A549 (cell line): ENCODE data around the gene CLEC4F. TPM values are rescaled to one million over a fixed set of nuclear protein-coding genes. Genes with fewer than 3 reads are reported as not detected.

Source experiments
- ATAC-seq, 2 experiments: fragments of 200-7000 bp in 1 of 2; fragments of >200 bp in 1 of 2; cut with Nextera tagmentation in 1 of 2; cut with Tn5 transposase in 1 of 2; 3 replicates each; pipeline versions ENCODE4 v1.8.0 to v1.9.1; 2018 to 2020; ENCODE audit warnings: mild to moderate bottlenecking in 1 of 2, moderate library complexity in 1 of 2
- CTCF ChIA-PET: fragments of 300-600 bp; sonication (Branson Sonifier 250); formaldehyde crosslinking; extraction: SDS; loops from one replicate; lab custom pipeline; 2021; ENCODE audit warnings: antibody characterized with exemption, inconsistent platforms; lab: Yijun Ruan, JAX
- POLR2A ChIA-PET: fragments of 350-600 bp; formaldehyde crosslinking; extraction: SDS; loops from one replicate; lab custom pipeline; 2021; ENCODE audit warnings: antibody characterized with exemption, inconsistent platforms; lab: Yijun Ruan, JAX
- DNase-seq, 2 experiments: peaks; one replicate each; pipeline versions ENCODE4 v3.0.0 to v3.0.0-alpha.2; 2011 to 2016; ENCODE audit warnings: low read depth in 1 of 2, low spot score in 1 of 2
- FAIRE-seq: peaks from 2 replicates; lab custom pipeline; 2011; peaks lifted over from hg19 to GRCh38; lab: Jason Lieb, UNC
- H3K27ac ChIP-seq, 2 experiments: fragments of >200 bp; sonication (Bioruptor Twin); formaldehyde crosslinking; 3 replicates each; pipeline ENCODE4 v1.5.1; 2016 to 2017
- H3K4me1 ChIP-seq: fragments of >200 bp; sonication (Bioruptor Twin); formaldehyde crosslinking; 3 replicates; pipeline ENCODE4 v1.6.1; 2016
- H3K4me2 ChIP-seq: fragments of >200 bp; sonication (Bioruptor Twin); formaldehyde crosslinking; 3 replicates; pipeline ENCODE4 v1.6.1; 2016
- H3K4me3 ChIP-seq: fragments of >200 bp; sonication (Bioruptor Twin); formaldehyde crosslinking; 3 replicates; pipeline ENCODE4 v1.5.1; 2016
- H3K9me3 ChIP-seq: fragments of >200 bp; sonication (Bioruptor Twin); formaldehyde crosslinking; 3 replicates; pipeline ENCODE4 v1.6.1; 2016
- CEBPB ChIP-seq, 2 experiments: fragments of >200 bp in 1 of 2; sonication (Bioruptor Twin) in 1 of 2; formaldehyde crosslinking in 1 of 2; IDR thresholded peaks; 2 replicates each; pipeline ENCODE4 v1.6.1; 2012 to 2016
- CHD2 ChIP-seq: fragments of 150-350 bp; IDR thresholded peaks from 2 replicates; pipeline ENCODE4 v1.6.1; 2014; ENCODE audit warnings: low read length; ENCODE audit not compliant: partially characterized antibody
- EP300 ChIP-seq, 2 experiments: fragments of >200 bp; sonication (Bioruptor Twin); formaldehyde crosslinking; IDR thresholded peaks; 2 replicates in 1 of 2; 3 replicates in 1 of 2; pipeline ENCODE4 v1.6.1; 2016 to 2017
- ESRRA ChIP-seq: fragments of 150-350 bp; IDR thresholded peaks from 2 replicates; pipeline ENCODE4 v1.6.1; 2014; ENCODE audit warnings: mild to moderate bottlenecking, low read length, borderline replicate concordance
- FOSB ChIP-seq: fragments of 250-450 bp; sonication (Bioruptor Pico); IDR thresholded peaks from 2 replicates; pipeline ENCODE4 v1.5.0; 2020; ENCODE audit warnings: mild to moderate bottlenecking, moderate library complexity
- GATA3 ChIP-seq: IDR thresholded peaks from 2 replicates; pipeline ENCODE4 v1.6.1; 2012; ENCODE audit warnings: borderline replicate concordance
- HDAC2 ChIP-seq: fragments of 200-600 bp; sonication (generic); IDR thresholded peaks from 2 replicates; pipeline ENCODE4 v1.6.1; 2016
- HOXA7 ChIP-seq: fragments of 250-450 bp; sonication (Bioruptor Pico); IDR thresholded peaks from 2 replicates; pipeline ENCODE4 v1.5.0; 2020; ENCODE audit warnings: mild to moderate bottlenecking, moderate library complexity
- MAZ ChIP-seq: fragments of 150-350 bp; IDR thresholded peaks from 2 replicates; pipeline ENCODE4 v1.6.1; 2014; ENCODE audit warnings: antibody characterized with exemption, low read depth, low read length, borderline replicate concordance
- MYC ChIP-seq: IDR thresholded peaks from 2 replicates; pipeline ENCODE4 v1.6.1; 2012; ENCODE audit warnings: mild to moderate bottlenecking, inconsistent platforms, low read length, improper control_type of control experiment, borderline replicate concordance
- NFE2L2 ChIP-seq: fragments of 150-350 bp; conservative IDR thresholded peaks from 2 replicates; pipeline ENCODE4 v1.6.1; 2014; ENCODE audit warnings: low read length
- RFX5 ChIP-seq: fragments of 450-650 bp; IDR thresholded peaks from 2 replicates; pipeline ENCODE4 v1.7.1; 2014; ENCODE audit warnings: antibody characterized with exemption, mild to moderate bottlenecking, moderate library complexity
- RNF2 ChIP-seq: fragments of 200-600 bp; sonication (generic); IDR thresholded peaks from 2 replicates; pipeline ENCODE4 v1.6.1; 2016; ENCODE audit warnings: low read depth, mild to moderate bottlenecking, antibody characterized with exemption, moderate library complexity, borderline replicate concordance
- SREBF2 ChIP-seq: fragments of 450-650 bp; IDR thresholded peaks from 2 replicates; pipeline ENCODE4 v1.6.1; 2014; ENCODE audit warnings: mild to moderate bottlenecking, moderate library complexity
- TP53 ChIP-seq: fragments of 250-450 bp; sonication (Bioruptor Pico); IDR thresholded peaks from 2 replicates; pipeline ENCODE4 v1.5.0; 2021; ENCODE audit warnings: mild to moderate bottlenecking, moderate library complexity
- ZFP36 ChIP-seq: fragments of 450-650 bp; IDR thresholded peaks from 2 replicates; pipeline ENCODE4 v1.6.1; 2014; ENCODE audit warnings: borderline replicate concordance; ENCODE audit not compliant: partially characterized antibody
- WGBS: methylation state at CpG from one replicate; pipeline ENCODE4 v1.1.6; 2017; ENCODE audit errors: missing lambda C conversion rate; 5-methylcytosine and 5-hydroxymethylcytosine counted together
- polyA plus RNA-seq, 4 experiments: library from polyadenylated mRNA; depleted of rRNA in 3 of 4; stranded (reverse); fragments of >200 nt; fragmentation: RNase III in 1 of 4; extraction: RNeasy Plus Mini Kit Qiagen cat#74134 plus additional on column Dnase treatment in 1 of 4; gene quantifications; 2 replicates in 3 of 4; 3 replicates in 1 of 4; pipeline ENCODE4 v1.2.3, GENCODE V29; 2011 to 2017
- TF ChIP-seq, protein P1 (sequence below): IDR thresholded peaks from 2 replicates; pipeline ENCODE4 v1.6.1; 2012
- TF ChIP-seq, protein P2 (sequence below): fragments of >200 bp; sonication (Bioruptor Twin); formaldehyde crosslinking; IDR thresholded peaks from 2 replicates; pipeline ENCODE4 v1.6.1; 2016
- TF ChIP-seq, protein P3 (sequence below): fragments of 200-600 bp; sonication (generic); IDR thresholded peaks from 2 replicates; pipeline ENCODE4 v1.6.1; 2016; ENCODE audit warnings: antibody characterized with exemption, mild to moderate bottlenecking, moderate library complexity
- TF ChIP-seq, protein P4 (sequence below): IDR thresholded peaks from 2 replicates; pipeline ENCODE4 v1.6.1; 2012; ENCODE audit warnings: low read depth, borderline replicate concordance
- TF ChIP-seq, protein P5 (sequence below): fragments of 150-350 bp; IDR thresholded peaks from 2 replicates; pipeline ENCODE4 v1.6.1; 2014; ENCODE audit warnings: low read depth, mild to moderate bottlenecking, low read length

CLEC4F gene
- polyA plus RNA-seq, 2 of the 4 experiments (the other 2 are of a cell fraction) = not detected

DNA sequence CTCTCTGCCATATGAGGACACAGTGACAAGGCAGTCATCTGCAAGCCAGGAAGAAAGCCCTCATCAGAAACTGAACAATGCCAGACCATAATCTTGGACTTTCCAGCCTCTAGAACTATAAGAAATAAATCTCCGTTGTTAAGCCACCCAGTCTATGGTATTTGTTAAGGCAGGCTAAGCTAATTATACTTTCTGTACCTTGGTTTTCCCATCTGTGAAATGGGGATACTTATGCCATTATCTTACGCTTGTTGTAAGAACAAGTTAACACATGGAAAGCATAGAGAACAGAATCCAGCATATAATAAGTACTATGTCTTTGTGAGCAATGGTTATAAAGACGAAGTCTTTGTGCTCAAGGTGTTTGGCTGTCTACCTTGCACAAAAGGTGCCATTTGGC is 44.1 kb downstream of the CLEC4F start:
- Histone ChIP-seq H3K9me3 (no peaks in the 10 kb centered on the region), H3K4me3 (no peak overlapping the region), H3K27ac (no peak overlapping the region), H3K4me2 (no peak overlapping the region), H3K4me1 (peaks cover 23% of the 10 kb centered on the region)
- WGBS = 92% methylated on average over 3 of the region's 3 CpGs
- TF ChIP-seq, protein P1, sequence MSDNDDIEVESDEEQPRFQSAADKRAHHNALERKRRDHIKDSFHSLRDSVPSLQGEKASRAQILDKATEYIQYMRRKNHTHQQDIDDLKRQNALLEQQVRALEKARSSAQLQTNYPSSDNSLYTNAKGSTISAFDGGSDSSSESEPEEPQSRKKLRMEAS = no peak
- TF ChIP-seq CEBPB (IDR thresholded peaks at IDR 0.05) = no peak
- no peak for TF ChIP-seq MAZ
- no peak for TF ChIP-seq HDAC2
- TF ChIP-seq, protein P2, sequence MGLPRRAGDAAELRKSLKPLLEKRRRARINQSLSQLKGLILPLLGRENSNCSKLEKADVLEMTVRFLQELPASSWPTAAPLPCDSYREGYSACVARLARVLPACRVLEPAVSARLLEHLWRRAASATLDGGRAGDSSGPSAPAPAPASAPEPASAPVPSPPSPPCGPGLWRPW = no peak
- TF ChIP-seq NFE2L2 = no peak
- no peak for TF ChIP-seq HOXA7
- TF ChIP-seq ZFP36 = no peak
- no peak for TF ChIP-seq RNF2
- no peak for TF ChIP-seq EP300 (IDR thresholded peaks at IDR 0.05)
- TF ChIP-seq SREBF2 = no peak
- TF ChIP-seq, protein P3, sequence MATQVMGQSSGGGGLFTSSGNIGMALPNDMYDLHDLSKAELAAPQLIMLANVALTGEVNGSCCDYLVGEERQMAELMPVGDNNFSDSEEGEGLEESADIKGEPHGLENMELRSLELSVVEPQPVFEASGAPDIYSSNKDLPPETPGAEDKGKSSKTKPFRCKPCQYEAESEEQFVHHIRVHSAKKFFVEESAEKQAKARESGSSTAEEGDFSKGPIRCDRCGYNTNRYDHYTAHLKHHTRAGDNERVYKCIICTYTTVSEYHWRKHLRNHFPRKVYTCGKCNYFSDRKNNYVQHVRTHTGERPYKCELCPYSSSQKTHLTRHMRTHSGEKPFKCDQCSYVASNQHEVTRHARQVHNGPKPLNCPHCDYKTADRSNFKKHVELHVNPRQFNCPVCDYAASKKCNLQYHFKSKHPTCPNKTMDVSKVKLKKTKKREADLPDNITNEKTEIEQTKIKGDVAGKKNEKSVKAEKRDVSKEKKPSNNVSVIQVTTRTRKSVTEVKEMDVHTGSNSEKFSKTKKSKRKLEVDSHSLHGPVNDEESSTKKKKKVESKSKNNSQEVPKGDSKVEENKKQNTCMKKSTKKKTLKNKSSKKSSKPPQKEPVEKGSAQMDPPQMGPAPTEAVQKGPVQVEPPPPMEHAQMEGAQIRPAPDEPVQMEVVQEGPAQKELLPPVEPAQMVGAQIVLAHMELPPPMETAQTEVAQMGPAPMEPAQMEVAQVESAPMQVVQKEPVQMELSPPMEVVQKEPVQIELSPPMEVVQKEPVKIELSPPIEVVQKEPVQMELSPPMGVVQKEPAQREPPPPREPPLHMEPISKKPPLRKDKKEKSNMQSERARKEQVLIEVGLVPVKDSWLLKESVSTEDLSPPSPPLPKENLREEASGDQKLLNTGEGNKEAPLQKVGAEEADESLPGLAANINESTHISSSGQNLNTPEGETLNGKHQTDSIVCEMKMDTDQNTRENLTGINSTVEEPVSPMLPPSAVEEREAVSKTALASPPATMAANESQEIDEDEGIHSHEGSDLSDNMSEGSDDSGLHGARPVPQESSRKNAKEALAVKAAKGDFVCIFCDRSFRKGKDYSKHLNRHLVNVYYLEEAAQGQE = no peak
- TF ChIP-seq CHD2 = no peak
- no peak for TF ChIP-seq TP53 (CRISPR knock-in tag)
- TF ChIP-seq, protein P4, sequence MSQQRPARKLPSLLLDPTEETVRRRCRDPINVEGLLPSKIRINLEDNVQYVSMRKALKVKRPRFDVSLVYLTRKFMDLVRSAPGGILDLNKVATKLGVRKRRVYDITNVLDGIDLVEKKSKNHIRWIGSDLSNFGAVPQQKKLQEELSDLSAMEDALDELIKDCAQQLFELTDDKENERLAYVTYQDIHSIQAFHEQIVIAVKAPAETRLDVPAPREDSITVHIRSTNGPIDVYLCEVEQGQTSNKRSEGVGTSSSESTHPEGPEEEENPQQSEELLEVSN = no peak
- TF ChIP-seq RFX5 = no peak
- no peak for TF ChIP-seq FOSB (CRISPR knock-in tag)
- TF ChIP-seq MYC = no peak
- TF ChIP-seq, protein P5, sequence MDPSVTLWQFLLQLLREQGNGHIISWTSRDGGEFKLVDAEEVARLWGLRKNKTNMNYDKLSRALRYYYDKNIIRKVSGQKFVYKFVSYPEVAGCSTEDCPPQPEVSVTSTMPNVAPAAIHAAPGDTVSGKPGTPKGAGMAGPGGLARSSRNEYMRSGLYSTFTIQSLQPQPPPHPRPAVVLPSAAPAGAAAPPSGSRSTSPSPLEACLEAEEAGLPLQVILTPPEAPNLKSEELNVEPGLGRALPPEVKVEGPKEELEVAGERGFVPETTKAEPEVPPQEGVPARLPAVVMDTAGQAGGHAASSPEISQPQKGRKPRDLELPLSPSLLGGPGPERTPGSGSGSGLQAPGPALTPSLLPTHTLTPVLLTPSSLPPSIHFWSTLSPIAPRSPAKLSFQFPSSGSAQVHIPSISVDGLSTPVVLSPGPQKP = no peak
- ATAC-seq (no peak), FAIRE-seq (no peak), DNase-seq (no peak)
- CTCF ChIA-PET = interaction anchor here (1.0 to 6.4 kb wide), 11 partner anchors 8 to 472 kb away, joined by 3 to 52 read pairs (median 6); partner anchors contain the start of genes ADD2 and FIGLA
- POLR2A ChIA-PET = no interaction called here

DNA sequence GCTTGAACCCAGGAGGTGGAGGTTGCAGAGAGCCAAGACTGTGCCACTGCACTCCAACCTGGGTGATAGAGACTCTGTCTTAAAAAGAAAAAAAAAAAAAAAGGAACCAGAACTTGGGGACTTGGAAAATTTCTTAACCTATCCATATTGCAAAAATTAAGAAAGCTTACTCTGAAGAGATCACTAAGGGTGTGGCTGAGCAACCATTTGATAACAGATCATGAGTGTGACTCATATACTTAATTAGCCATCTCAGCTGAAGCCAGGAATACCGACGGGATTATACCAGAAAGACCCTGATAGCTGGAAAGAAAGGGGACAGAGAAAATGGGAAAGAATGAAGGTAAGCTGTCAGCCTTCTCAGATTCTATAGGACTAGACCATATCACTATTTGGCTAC is 45.3 kb downstream of the CLEC4F start:
- H3K9me3 ChIP-seq = no peaks in the 10 kb centered on the region
- TF ChIP-seq GATA3 (no peak), HOXA7 (no peak), ESRRA (no peak)
- no peak for FAIRE-seq

More for the DNA sequence above, 45.3 kb downstream of the CLEC4F start:
- no peak overlapping the region for H3K4me3 ChIP-seq
- 34% methylated on average over 2 of the region's 2 CpGs for WGBS
- ATAC-seq = no peak
- H3K4me1 ChIP-seq = peaks cover 20% of the 10 kb centered on the region
- no peak overlapping the region for H3K27ac ChIP-seq
- H3K4me2 ChIP-seq = no peak overlapping the region
- no peak for DNase-seq
- POLR2A ChIA-PET = no interaction called here
- CTCF ChIA-PET = interaction anchor here (0.6 to 6.4 kb wide), 18 partner anchors 10 to 471 kb away, joined by 3 to 52 read pairs (median 4); partner anchors contain the start of gene FIGLA
